H9 (cell line): Measurements from ENCODE around the gene ITIH4. TPM values are rescaled to one million over a fixed set of nuclear protein-coding genes. Genes with fewer than 3 reads are reported as not detected.

ENCODE experiments used
- DNase-seq: peaks from one replicate; pipeline ENCODE4 v3.0.0-alpha.2; 2017
- H2AFZ ChIP-seq: one replicate; pipeline ENCODE4 v1.6.1; 2013; ENCODE audit warnings: mild to moderate bottlenecking, low read length, control low read depth, moderate library complexity
- H2AK5ac ChIP-seq: 2 replicates; pipeline ENCODE4 v1.6.1; 2013; ENCODE audit warnings: low read length, control low read depth, mixed read lengths; ENCODE audit not compliant: insufficient read length
- H2BK120ac ChIP-seq: one replicate; pipeline ENCODE4 v1.6.1; 2013; ENCODE audit warnings: low read depth, mild to moderate bottlenecking, low read length, control low read depth, inconsistent platforms; ENCODE audit not compliant: poor library complexity, severe bottlenecking
- H2BK12ac ChIP-seq: 2 replicates; pipeline ENCODE4 v1.6.1; 2013; ENCODE audit warnings: low read length, control low read depth, mixed read lengths, low read depth; ENCODE audit not compliant: insufficient read length
- H2BK15ac ChIP-seq: 2 replicates; pipeline ENCODE4 v1.6.1; 2013; ENCODE audit warnings: low read depth, low read length, control low read depth
- H2BK20ac ChIP-seq: one replicate; pipeline ENCODE4 v1.6.1; 2013; ENCODE audit warnings: low read depth, mild to moderate bottlenecking, low read length, control low read depth, inconsistent platforms; ENCODE audit not compliant: poor library complexity, severe bottlenecking
- H2BK5ac ChIP-seq: 2 replicates; pipeline ENCODE4 v1.6.1; 2013; ENCODE audit warnings: low read length, control low read depth, mixed read lengths; ENCODE audit not compliant: insufficient read length
- H3K14ac ChIP-seq: 2 replicates; pipeline ENCODE4 v1.6.1; 2013; ENCODE audit warnings: low read length, control low read depth; ENCODE audit not compliant: insufficient read depth
- H3K18ac ChIP-seq: 2 replicates; pipeline ENCODE4 v1.6.1; 2013; ENCODE audit warnings: low read depth, mild to moderate bottlenecking, mixed read lengths, low read length, control low read depth; ENCODE audit not compliant: insufficient read length
- H3K23ac ChIP-seq: 2 replicates; pipeline ENCODE4 v1.6.1; 2013; ENCODE audit warnings: low read length, control low read depth, mixed read lengths, low read depth; ENCODE audit not compliant: insufficient read length
- H3K23me2 ChIP-seq: 2 replicates; pipeline ENCODE4 v1.6.1; 2013; ENCODE audit warnings: low read depth, mild to moderate bottlenecking, mixed read lengths, low read length, control low read depth; ENCODE audit not compliant: insufficient read length, poor library complexity, severe bottlenecking
- H3K27ac ChIP-seq: 2 replicates; pipeline ENCODE4 v1.5.1; 2013; ENCODE audit warnings: low read length, control low read depth, mixed read lengths, low read depth; ENCODE audit not compliant: insufficient read length
- H3K27me3 ChIP-seq: 2 replicates; pipeline ENCODE4 v1.6.1; 2013; ENCODE audit warnings: low read length, control low read depth, inconsistent platforms; ENCODE audit not compliant: insufficient read depth
- H3K4ac ChIP-seq: 2 replicates; pipeline ENCODE4 v1.6.1; 2013; ENCODE audit warnings: low read depth, mild to moderate bottlenecking, control low read depth, inconsistent platforms, low read length, moderate library complexity
- H3K4me1 ChIP-seq: 2 replicates; pipeline ENCODE4 v1.6.1; 2013; ENCODE audit warnings: low read length, control low read depth, inconsistent platforms; ENCODE audit not compliant: insufficient read depth
- H3K4me2 ChIP-seq: 2 replicates; pipeline ENCODE4 v1.6.1; 2013; ENCODE audit warnings: low read length, control low read depth, mixed read lengths; ENCODE audit not compliant: insufficient read length, insufficient read depth
- H3K56ac ChIP-seq: 2 replicates; pipeline ENCODE4 v1.6.1; 2013; ENCODE audit warnings: low read depth, mild to moderate bottlenecking, mixed read lengths, low read length, control low read depth; ENCODE audit not compliant: insufficient read length
- H3K79me1 ChIP-seq: 2 replicates; pipeline ENCODE4 v1.6.1; 2013; ENCODE audit warnings: low read depth, mild to moderate bottlenecking, moderate library complexity, low read length, control low read depth, inconsistent platforms; ENCODE audit not compliant: insufficient read depth, poor library complexity, severe bottlenecking
- H3K79me2 ChIP-seq: 2 replicates; pipeline ENCODE4 v1.6.1; 2013; ENCODE audit warnings: low read length, control low read depth, inconsistent platforms; ENCODE audit not compliant: insufficient read depth
- H3K9ac ChIP-seq: 2 replicates; pipeline ENCODE4 v1.6.1; 2013; ENCODE audit warnings: low read length, control low read depth, mixed read lengths; ENCODE audit not compliant: insufficient read length; ENCODE audit errors: extremely low read depth
- H3K9me3 ChIP-seq: one replicate; pipeline ENCODE4 v1.6.1; 2013; ENCODE audit warnings: low read depth, low read length, inconsistent platforms; ENCODE audit not compliant: control insufficient read depth
- H3T11ph ChIP-seq: one replicate; pipeline ENCODE4 v1.6.1; 2013; ENCODE audit warnings: mild to moderate bottlenecking, low read length, control low read depth, inconsistent platforms
- H4K20me1 ChIP-seq: one replicate; pipeline ENCODE4 v1.6.1; 2013; ENCODE audit not compliant: control insufficient read depth, insufficient read length, insufficient read depth
- H4K5ac ChIP-seq: 2 replicates; pipeline ENCODE4 v1.6.1; 2013; ENCODE audit warnings: low read depth, mild to moderate bottlenecking, mixed read lengths, low read length, control low read depth; ENCODE audit not compliant: insufficient read length
- H4K8ac ChIP-seq: replicated peaks from 2 replicates; pipeline ENCODE4 v1.6.1; 2013; ENCODE audit warnings: low read length, control low read depth, mixed read lengths, low read depth; ENCODE audit not compliant: insufficient read length
- H4K91ac ChIP-seq: 2 replicates; pipeline ENCODE4 v1.6.1; 2013; ENCODE audit warnings: low read depth, mild to moderate bottlenecking, moderate library complexity, mixed read lengths, low read length, control low read depth; ENCODE audit not compliant: insufficient read length
- H3K27ac Mint-ChIP-seq, 3 experiments: 2 replicates in 2 of 3; 3 replicates in 1 of 3; pipeline ENCODE4 v1.8.0; 2020 to 2021; ENCODE audit warnings: mixed read lengths in 3 of 3, mild to moderate bottlenecking in 1 of 3, moderate library complexity in 1 of 3
- H3K27me3 Mint-ChIP-seq: 2 replicates; pipeline ENCODE4 v1.8.0; 2021; ENCODE audit warnings: low read depth, mild to moderate bottlenecking, moderate library complexity, mixed read lengths
- H3K36me3 Mint-ChIP-seq, 3 experiments: 2 replicates in 2 of 3; 3 replicates in 1 of 3; pipeline ENCODE4 v1.8.0; 2020 to 2021; ENCODE audit warnings: low read depth in 3 of 3, mixed read lengths in 3 of 3; ENCODE audit not compliant: insufficient read depth in 1 of 3
- H3K4me1 Mint-ChIP-seq, 2 experiments: 2 replicates each; pipeline ENCODE4 v1.8.0; 2020; ENCODE audit warnings: mixed read lengths in 2 of 2
- H3K4me3 Mint-ChIP-seq, 2 experiments: 2 replicates in 1 of 2; 3 replicates in 1 of 2; pipeline ENCODE4 v1.8.0; 2020 to 2021; ENCODE audit warnings: mild to moderate bottlenecking in 2 of 2, mixed read lengths in 2 of 2, moderate library complexity in 1 of 2
- H3K9me3 Mint-ChIP-seq, 2 experiments: 2 replicates in 1 of 2; 3 replicates in 1 of 2; pipeline ENCODE4 v1.8.0; 2020; ENCODE audit warnings: mild to moderate bottlenecking in 2 of 2, mixed read lengths in 2 of 2, moderate library complexity in 1 of 2
- CTCF ChIP-seq: fragments of 200-600 bp; sonication (generic); conservative IDR thresholded peaks from 3 replicates; pipeline ENCODE4 v1.8.0; 2021; ENCODE audit warnings: antibody characterized with exemption, mild to moderate bottlenecking
- WGBS: extraction: QIAGEN DNeasy Blood & Tissue Kit; methylation state at CpG from one replicate; pipeline ENCODE4 v1.1.7; 2013; ENCODE audit warnings: missing lambda C conversion rate, low lambda C conversion rate, mixed read lengths; ENCODE audit not compliant: insufficient read length; ENCODE audit errors: extremely low coverage; 5-methylcytosine and 5-hydroxymethylcytosine counted together
- total RNA-seq: library from RNA; stranded (reverse); gene quantifications from 2 replicates; pipeline ENCODE4 v1.2.1, GENCODE V29; 2021

ITIH4 gene
- total RNA-seq, 1 experiment from 2014 or later, result 3.0 TPM

GRCh38 chr3:52852419-52852818, 21.9 kb upstream of the ITIH4 start:
- no peak overlapping the region for H2AFZ ChIP-seq
- H3K27ac ChIP-seq, result no peak overlapping the region
- H3K14ac ChIP-seq, result no peak overlapping the region
- no peaks in the 10 kb centered on the region for H3K4me1 ChIP-seq
- H3K23ac ChIP-seq, result no peak overlapping the region
- no peaks in the 10 kb centered on the region for H3K27me3 ChIP-seq
- H3T11ph ChIP-seq, result no peak overlapping the region
- H3K18ac ChIP-seq, result no peak overlapping the region
- H4K20me1 ChIP-seq, result no peaks in the 10 kb centered on the region
- no peaks in the 10 kb centered on the region for H3K79me2 ChIP-seq
- Mint-ChIP-seq H3K9me3 (no peaks in the 10 kb centered on the region; a peak in 1 of 5 replicates), H3K36me3 (peaks cover 14 to 36% (median 27%) of the 10 kb centered on the region in 3 experiments), H3K4me3 (no peak overlapping the region), H3K4me1 (peaks cover 2 to 3% of the 10 kb centered on the region in 2 experiments), H3K27me3 (no peaks in the 10 kb centered on the region), H3K27ac (peak overlapping the region in 1 of 3 experiments; percentile 41; a peak in 1 of 7 replicates)
- H3K4me2 ChIP-seq, result no peak overlapping the region
- WGBS, result no CpG with 5 or more reads among the region's 2 CpGs
- TF ChIP-seq CTCF, result no peak
- H4K8ac ChIP-seq, result no peak overlapping the region
- no peak overlapping the region for H2BK20ac ChIP-seq
- no peak overlapping the region for H4K91ac ChIP-seq
- no peak for DNase-seq
- no peak overlapping the region for H2BK5ac ChIP-seq
- no peak overlapping the region for H3K56ac ChIP-seq
- H2BK120ac ChIP-seq, result no peak overlapping the region
- no peak overlapping the region for H2BK15ac ChIP-seq
- H4K5ac ChIP-seq, result no peak overlapping the region
- no peak overlapping the region for H3K9ac ChIP-seq
- H3K9me3 ChIP-seq, result no peaks in the 10 kb centered on the region
- no peak overlapping the region for H3K4ac ChIP-seq
- H2AK5ac ChIP-seq, result no peak overlapping the region
- H3K23me2 ChIP-seq, result no peaks in the 10 kb centered on the region
- no peaks in the 10 kb centered on the region for H3K79me1 ChIP-seq
- no peak overlapping the region for H2BK12ac ChIP-seq
